ENCODE measurements around the gene SRL. TPM values are rescaled to one million over a fixed set of nuclear protein-coding genes. Genes with fewer than 3 reads are reported as not detected.
"Not testable (repeated sequence)": the region's sequence is repeated elsewhere in the genome, so short reads cannot be mapped to it uniquely, and the experiment has no call there.

Gene SRL
- total RNA-seq, 1 donor: under 0.01 TPM

DNA sequence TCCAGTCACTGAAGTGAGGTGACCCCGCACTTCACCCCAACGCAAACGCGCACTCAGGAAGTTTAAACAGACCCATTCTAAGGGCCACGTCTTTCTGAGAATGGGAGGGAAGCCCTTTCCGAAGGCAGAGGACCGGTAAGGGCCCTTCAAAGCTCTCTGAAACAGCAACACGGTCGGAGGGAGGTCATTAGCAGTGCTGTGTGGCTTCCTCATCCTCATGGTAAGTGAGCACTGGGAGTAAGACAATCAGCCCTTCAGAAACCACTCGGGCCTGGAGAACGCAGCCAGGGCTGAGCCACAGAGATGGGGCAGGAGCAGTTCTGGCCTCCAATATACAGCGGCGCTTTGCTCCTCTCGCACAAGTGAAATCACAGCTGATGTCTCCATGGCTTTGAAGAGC, 23.7 kb downstream of the SRL start:
- H3K4me3 ChIP-seq (ENCODE audit: low read length): no peak overlapping the region
- no peaks in the 10 kb centered on the region for H3K27me3 ChIP-seq (ENCODE audit: insufficient read depth, low read length)
- no peaks in the 10 kb centered on the region for H3K9me3 ChIP-seq (ENCODE audit: low read depth, low read length)
- H3K4me1 ChIP-seq (ENCODE audit: insufficient read depth, low read length): no peaks in the 10 kb centered on the region

DNA sequence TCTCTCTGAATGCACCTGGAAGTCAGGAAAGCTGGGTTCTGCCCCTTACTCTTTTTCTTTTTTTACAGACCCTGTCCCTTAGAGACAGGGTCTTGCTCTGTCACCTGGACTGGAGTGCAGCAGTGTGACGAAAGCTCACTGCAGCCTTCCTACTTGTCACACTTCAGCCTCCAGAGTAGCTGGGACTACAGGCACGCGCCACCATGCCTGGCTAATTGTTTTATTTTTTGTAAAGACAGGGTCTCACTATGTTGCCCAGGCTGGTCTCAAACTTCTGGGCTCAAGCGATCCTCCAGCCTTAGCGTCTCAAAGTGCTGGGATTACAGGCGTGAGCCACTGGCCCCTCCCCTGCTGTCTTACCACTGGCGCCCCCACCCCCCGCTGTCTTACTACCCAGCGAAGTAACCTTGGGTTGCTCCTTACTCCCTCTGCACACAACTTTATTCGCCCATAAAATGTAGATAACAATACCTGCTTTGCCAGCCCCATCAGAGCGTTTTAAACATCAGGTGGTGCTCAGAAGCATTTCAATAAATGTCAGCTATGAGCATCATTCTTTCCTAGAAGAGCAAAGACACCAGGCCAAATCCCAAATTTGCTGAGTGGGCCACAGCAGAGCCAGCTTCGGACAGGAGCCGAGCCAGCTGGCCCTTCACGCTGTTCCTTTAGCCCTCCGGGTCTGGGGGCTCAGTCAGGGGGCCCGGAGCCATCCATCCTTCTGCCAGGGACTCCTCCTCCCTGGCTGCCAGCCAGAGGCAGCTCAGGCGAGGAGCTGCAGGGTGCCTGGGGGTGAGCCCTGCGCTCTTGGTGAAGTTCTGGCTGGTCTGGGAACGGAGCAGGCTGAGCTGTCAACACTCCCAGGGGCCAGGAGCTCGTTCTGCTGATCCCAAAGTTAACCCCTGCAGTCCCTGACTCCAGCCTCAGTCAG, 24.4 kb downstream of the SRL start:
- H3K4me3 ChIP-seq (ENCODE audit: low read length): no peak overlapping the region
- no peaks in the 10 kb centered on the region for H3K4me1 ChIP-seq (ENCODE audit: insufficient read depth, low read length)
- no peaks in the 10 kb centered on the region for H3K9me3 ChIP-seq (ENCODE audit: low read depth, low read length)
- no peaks in the 10 kb centered on the region for H3K27me3 ChIP-seq (ENCODE audit: insufficient read depth, low read length)

- no peaks in the 10 kb centered on the region for H3K4me1 ChIP-seq (ENCODE audit: insufficient read depth, low read length)
- H3K9me3 ChIP-seq (ENCODE audit: low read depth, low read length): no peaks in the 10 kb centered on the region
These were observed 25.3 kb downstream of the SRL start for GRCh38 chr16:4216596-4216995.

DNA sequence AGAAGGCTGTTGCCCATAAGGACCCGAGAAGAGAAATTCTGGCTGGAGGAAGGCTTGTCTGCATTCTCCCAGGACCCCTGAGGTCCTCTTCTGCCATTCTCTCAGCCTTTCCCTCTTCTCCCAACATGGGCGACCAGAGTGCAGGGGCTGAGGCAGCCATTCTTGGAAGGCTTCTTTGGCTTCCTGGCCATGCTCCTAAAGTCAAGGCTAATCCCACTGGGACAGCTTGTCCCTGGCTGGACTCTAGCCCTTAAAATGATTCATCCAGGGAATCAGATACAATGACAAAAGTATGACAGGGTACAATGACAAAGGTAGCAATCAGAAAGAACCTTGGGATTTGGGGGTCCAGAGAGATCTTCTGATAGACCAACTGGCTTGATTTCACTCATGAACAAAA, 26.8 kb downstream of the SRL start:
- Histone ChIP-seq H3K27me3 (ENCODE audit: insufficient read depth, low read length) (no peaks in the 10 kb centered on the region), H3K4me3 (ENCODE audit: low read length) (no peak overlapping the region), H3K4me1 (ENCODE audit: insufficient read depth, low read length) (no peaks in the 10 kb centered on the region), H3K9me3 (ENCODE audit: low read depth, low read length) (no peaks in the 10 kb centered on the region)

More at GRCh38 chr16:4216596-4216995, 25.3 kb downstream of the SRL start:
- Histone ChIP-seq H3K27me3 (ENCODE audit: insufficient read depth, low read length) (no peaks in the 10 kb centered on the region), H3K4me3 (ENCODE audit: low read length) (no peak overlapping the region)

DNA sequence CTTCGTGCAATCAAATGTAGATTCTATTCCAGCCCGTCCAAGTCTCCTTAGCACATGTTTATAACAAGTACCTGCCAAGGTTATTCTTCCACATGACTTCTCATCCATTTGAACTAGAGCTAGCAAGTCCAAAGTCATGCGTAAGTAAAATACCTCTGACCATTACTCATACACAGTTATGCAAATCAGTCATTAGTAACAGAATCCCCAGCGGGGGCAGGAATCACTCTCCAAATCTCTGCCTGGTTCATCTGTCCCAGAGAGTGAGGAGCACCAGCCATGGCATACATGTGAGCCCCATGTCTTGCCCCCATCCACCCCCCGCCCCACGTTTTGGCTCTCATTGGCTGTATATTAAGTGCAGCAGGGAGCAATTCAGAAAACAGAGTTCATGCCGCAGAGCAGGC, 27.7 kb downstream of the SRL start:
- Histone ChIP-seq H3K9me3 (ENCODE audit: low read depth, low read length) (no peaks in the 10 kb centered on the region), H3K4me1 (ENCODE audit: insufficient read depth, low read length) (no peaks in the 10 kb centered on the region), H3K27me3 (ENCODE audit: insufficient read depth, low read length) (no peaks in the 10 kb centered on the region), H3K4me3 (ENCODE audit: low read length) (no peak overlapping the region)

DNA sequence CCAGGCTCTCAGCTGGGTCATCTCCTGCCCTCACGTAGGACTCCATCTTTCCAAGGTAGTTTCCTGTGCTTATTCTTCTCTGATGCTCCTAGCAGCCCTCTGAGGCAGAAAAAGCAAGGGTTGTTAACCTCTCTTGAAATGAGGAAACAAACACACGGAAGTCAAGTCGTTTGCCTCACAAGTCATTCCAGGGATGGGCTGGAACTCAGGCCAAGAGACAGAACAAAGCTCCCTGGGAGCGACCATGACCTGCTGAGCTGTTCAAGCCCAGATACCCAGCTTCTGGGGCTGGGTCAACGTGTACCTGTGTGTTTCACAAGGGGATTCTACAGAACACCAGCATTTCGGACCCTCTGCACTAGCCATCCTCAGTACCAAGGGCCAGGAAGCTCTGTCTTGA, 28.1 kb downstream of the SRL start:
- Histone ChIP-seq H3K27me3 (ENCODE audit: insufficient read depth, low read length) (no peaks in the 10 kb centered on the region), H3K4me3 (ENCODE audit: low read length) (no peak overlapping the region), H3K9me3 (ENCODE audit: low read depth, low read length) (no peaks in the 10 kb centered on the region), H3K4me1 (ENCODE audit: insufficient read depth, low read length) (no peaks in the 10 kb centered on the region)

DNA sequence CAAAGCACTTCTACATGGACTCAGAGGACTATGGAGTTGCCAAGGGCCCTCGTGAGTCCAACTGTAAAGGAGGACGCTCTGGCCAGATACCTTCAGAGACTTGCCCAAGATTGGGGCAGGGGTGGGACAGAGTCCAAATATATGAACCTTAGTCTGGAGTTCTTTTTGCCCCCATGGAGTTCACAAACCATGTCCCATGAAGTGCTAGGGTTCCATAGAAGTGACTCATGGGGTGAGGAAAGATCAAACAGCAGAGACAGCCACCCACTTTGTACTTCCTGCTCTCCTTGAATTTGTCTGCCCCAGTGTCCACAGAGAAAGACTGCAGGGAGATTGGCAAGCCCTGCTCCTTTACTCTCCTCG, 29.0 kb downstream of the SRL start:
- no peaks in the 10 kb centered on the region for H3K27me3 ChIP-seq (ENCODE audit: insufficient read depth, low read length)
- H3K4me1 ChIP-seq (ENCODE audit: insufficient read depth, low read length): no peaks in the 10 kb centered on the region
- H3K9me3 ChIP-seq (ENCODE audit: low read depth, low read length): no peaks in the 10 kb centered on the region
- no peak overlapping the region for H3K4me3 ChIP-seq (ENCODE audit: low read length)

DNA sequence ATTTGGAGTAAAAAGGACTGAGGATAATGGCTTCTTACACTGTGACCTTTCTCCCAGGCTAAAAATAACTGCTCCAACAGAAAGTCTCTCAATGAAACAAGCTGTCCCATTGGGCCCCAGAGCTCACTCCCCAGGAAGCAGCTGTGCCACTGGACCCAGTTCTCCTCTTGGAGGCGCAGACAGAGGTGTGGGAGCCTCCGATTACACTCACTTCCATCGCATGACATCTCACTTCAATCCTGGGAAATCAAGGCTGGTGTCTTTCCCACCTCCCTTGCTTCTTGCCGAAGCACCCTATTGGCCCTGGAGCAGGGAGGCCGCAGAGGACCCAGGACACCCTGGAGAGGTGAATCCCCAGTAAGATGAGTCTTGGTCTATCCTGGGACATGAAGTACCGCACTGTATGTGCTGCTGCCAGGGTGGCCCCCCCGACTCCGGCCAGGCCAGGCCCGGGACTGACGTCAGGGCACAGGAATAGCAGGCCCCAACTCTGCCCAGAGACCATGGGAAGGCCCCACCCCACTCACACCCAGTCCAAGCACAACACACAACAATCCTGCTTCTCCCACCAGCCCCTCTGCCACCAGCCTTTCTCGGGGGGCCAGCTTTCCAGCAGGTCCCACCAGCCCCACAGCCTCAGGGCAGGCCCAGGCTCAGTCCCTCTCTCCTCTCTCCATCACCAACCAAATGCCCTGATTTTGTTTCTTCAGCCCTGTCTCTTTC, 29.5 kb downstream of the SRL start:
- Histone ChIP-seq H3K4me1 (ENCODE audit: insufficient read depth, low read length) (no peaks in the 10 kb centered on the region), H3K9me3 (ENCODE audit: low read depth, low read length) (no peaks in the 10 kb centered on the region), H3K4me3 (ENCODE audit: low read length) (no peak overlapping the region), H3K27me3 (ENCODE audit: insufficient read depth, low read length) (no peaks in the 10 kb centered on the region)

DNA sequence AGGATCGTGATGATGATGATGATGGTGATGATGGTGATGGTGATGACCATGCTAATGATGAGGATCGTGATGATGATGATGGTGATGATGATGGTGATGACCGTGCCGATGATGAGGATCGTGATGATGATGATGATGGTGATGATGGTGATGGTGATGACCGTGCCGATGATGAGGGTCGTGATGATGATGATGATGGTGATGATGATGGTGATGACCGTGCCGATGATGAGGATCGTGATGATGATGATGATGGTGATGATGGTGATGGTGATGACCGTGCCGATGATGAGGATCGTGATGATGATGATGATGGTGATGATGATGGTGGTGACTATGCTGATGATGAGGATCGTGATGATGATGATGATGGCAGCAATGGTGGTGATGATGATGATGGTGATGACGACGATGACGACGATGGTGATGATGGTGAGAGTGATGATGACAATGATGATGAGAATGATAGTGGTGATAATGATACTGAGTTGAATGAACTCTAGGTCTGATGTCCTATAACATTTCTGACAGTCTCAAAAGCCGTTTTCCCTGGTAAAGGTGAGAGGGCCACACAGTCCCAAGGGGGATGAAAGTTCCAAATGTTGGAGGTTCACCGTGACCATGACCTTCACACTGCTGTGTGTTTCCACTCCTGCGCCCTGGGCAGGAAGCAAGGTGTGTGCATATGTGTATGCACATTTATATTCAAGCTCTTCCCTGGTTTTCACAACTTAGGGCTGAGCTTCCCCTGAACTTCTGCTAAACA, 30.3 kb downstream of the SRL start:
- not testable (repeated sequence) for H3K9me3 ChIP-seq (ENCODE audit: low read depth, low read length); H3K27me3 ChIP-seq (ENCODE audit: insufficient read depth, low read length); H3K4me1 ChIP-seq (ENCODE audit: insufficient read depth, low read length); H3K4me3 ChIP-seq (ENCODE audit: low read length)

- H3K4me1 ChIP-seq (ENCODE audit: insufficient read depth, low read length): peaks cover 6% of the 10 kb centered on the region
- no peaks in the 10 kb centered on the region for H3K9me3 ChIP-seq (ENCODE audit: low read depth, low read length)
- no peaks in the 10 kb centered on the region for H3K27me3 ChIP-seq (ENCODE audit: insufficient read depth, low read length)
- no peak overlapping the region for H3K4me3 ChIP-seq (ENCODE audit: low read length)
These were observed 32.2 kb downstream of the SRL start for GRCh38 chr16:4209666-4210065.

DNA sequence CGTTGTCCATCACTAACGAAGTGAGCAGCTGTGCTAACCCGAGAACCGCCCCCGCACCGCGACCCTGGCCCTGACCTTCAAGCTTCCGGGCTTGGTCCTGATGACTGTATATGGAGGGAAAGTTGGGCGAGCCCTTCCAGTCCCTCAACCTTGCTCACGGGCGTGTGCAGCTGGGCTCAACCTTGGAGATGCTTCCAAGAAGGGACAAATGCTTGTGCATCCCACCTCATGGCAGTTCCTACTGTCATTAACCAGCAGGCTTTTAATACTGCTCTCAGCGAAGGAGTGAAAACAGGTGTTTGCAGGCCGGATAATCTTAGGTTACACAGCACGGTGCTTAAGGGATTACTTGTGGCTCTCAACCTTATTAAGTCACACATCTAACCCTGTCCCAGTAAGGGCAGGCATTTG, 33.5 kb downstream of the SRL start:
- H3K4me1 ChIP-seq (ENCODE audit: insufficient read depth, low read length): peaks cover 6% of the 10 kb centered on the region
- H3K27me3 ChIP-seq (ENCODE audit: insufficient read depth, low read length): no peaks in the 10 kb centered on the region
- H3K4me3 ChIP-seq (ENCODE audit: low read length): no peak overlapping the region
- H3K9me3 ChIP-seq (ENCODE audit: low read depth, low read length): no peaks in the 10 kb centered on the region

DNA sequence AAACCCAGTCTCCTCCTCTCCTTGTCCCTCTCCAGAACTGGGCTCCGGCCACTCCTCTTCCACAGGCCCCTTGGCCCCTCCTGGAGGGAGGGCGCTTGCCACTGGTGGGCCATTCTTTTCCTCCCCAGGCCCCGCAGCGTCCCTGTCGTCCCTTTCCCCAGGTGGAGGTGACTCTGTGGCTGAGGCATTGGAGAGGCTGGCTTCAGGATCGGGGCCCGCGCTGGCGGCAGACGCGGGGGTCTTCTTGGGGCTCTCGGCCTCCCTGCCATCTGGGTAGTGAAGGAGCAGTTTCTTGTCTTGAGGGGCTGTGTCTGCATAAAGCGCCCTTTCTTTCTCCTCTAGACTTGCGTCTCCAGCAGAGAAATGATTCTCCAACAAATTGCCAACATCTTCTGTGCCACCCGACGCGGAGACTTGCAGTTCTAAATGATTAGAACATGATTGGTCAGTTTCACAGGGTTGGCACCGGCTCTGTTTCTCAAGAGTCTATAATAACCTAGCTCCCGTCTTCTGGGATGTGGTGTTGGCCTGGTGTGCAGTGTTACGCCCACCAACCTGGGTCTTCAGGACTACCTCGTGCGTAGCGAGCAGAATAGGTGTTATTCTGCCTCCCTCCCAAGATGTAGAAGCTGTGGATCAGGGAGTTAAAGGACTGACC, 34.1 kb downstream of the SRL start:
- H3K4me1 ChIP-seq (ENCODE audit: insufficient read depth, low read length): peaks cover 6% of the 10 kb centered on the region
- no peak overlapping the region for H3K4me3 ChIP-seq (ENCODE audit: low read length)
- H3K9me3 ChIP-seq (ENCODE audit: low read depth, low read length): no peaks in the 10 kb centered on the region
- H3K27me3 ChIP-seq (ENCODE audit: insufficient read depth, low read length): no peaks in the 10 kb centered on the region

DNA sequence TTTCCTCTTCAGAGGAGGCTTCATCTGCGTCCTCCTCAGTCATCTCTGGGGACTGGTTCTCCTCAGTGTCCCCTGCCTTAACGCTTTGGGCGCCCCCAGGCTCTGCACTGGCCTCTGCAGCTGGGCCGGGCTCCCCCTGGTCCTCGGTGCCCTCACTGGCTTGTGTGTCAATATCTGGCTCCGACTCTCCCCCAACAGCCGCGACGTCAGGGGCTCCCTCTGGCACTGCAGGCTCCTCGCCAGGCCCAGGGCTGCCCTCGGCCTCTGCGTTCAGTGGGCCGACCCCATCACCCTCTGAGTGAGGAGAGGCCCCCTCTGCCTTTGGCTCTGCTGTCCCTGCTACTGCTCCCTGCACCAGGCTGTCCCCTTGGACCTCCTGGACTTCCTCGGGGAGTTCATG, 34.7 kb downstream of the SRL start:
- Histone ChIP-seq H3K4me3 (ENCODE audit: low read length) (no peak overlapping the region), H3K4me1 (ENCODE audit: insufficient read depth, low read length) (peaks cover 6% of the 10 kb centered on the region), H3K9me3 (ENCODE audit: low read depth, low read length) (no peaks in the 10 kb centered on the region), H3K27me3 (ENCODE audit: insufficient read depth, low read length) (no peaks in the 10 kb centered on the region)

DNA sequence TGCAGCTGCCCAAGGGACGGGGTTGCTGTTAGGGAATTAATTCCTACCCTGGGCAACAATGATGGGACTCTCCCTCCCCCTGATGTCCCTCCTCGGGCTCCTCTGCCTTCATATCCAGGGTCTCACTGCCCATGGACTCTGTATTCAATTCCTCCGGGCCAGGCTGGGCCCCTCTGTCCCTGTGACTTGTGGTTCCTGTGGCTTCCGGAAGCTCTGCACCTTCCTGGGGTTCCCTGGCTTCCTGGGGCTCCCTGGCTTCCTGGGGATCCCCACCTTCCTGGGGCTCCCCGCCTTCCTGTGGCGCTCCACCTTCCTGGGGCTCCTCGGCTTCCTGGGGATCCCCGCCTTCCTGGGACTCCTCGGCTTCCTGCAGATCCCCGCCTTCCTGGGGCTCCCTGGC, 35.2 kb downstream of the SRL start:
- Histone ChIP-seq H3K4me1 (ENCODE audit: insufficient read depth, low read length) (peaks cover 6% of the 10 kb centered on the region), H3K4me3 (ENCODE audit: low read length) (no peak overlapping the region), H3K27me3 (ENCODE audit: insufficient read depth, low read length) (no peaks in the 10 kb centered on the region), H3K9me3 (ENCODE audit: low read depth, low read length) (no peaks in the 10 kb centered on the region)

GRCh38 chr16:4205971-4206370, 35.9 kb downstream of the SRL start:
- H3K9me3 ChIP-seq (ENCODE audit: low read depth, low read length): no peaks in the 10 kb centered on the region
- peaks cover 6% of the 10 kb centered on the region for H3K4me1 ChIP-seq (ENCODE audit: insufficient read depth, low read length)
- no peaks in the 10 kb centered on the region for H3K27me3 ChIP-seq (ENCODE audit: insufficient read depth, low read length)
- H3K4me3 ChIP-seq (ENCODE audit: low read length): no peak overlapping the region
